Mononuclear cell (primary cell): ENCODE results near the gene PDGFD. TPM values are rescaled to one million over a fixed set of nuclear protein-coding genes. Genes with fewer than 3 reads are reported as not detected.

Source experiments
- H3K27me3 ChIP-seq: 2 replicates; pipeline ENCODE4 v1.6.0; 2011; ENCODE audit warnings: low read length, control low read depth; ENCODE audit not compliant: insufficient read depth
- H3K4me1 ChIP-seq: 2 replicates; pipeline ENCODE4 v1.5.1; 2011; ENCODE audit warnings: mild to moderate bottlenecking, low read length, control low read depth; ENCODE audit not compliant: insufficient read depth
- H3K4me3 ChIP-seq: 2 replicates; pipeline ENCODE4 v1.5.1; 2011; ENCODE audit warnings: mild to moderate bottlenecking, low read length, moderate library complexity
- H3K9me3 ChIP-seq: 2 replicates; pipeline ENCODE4 v1.5.1; 2011; ENCODE audit warnings: low read depth, mild to moderate bottlenecking, control low read depth, low read length
- total RNA-seq: library from RNA; depleted of rRNA; stranded (reverse); fragments of >200 nt; gene quantifications from one replicate; pipeline ENCODE4 v1.2.3, GENCODE V29; 2012

The PDGFD gene
- total RNA-seq, 1 donor = 3.4 TPM

DNA sequence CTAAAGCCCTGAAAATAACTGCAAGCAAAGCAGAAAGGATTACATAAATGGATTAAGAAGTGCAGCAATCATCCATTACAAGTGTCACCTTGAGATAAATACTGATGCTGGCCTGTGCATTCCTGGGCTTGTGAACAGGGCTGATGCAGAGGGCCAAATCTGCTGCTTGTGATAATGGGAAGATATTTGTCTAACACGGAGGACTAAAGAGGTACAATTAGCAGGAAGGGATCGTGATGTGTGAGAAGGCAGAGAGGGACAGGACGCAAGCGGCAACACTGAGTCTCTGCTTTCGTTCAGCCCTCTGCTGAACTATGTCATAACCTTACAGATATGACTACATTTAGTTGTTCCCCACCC lies 235.2 kb downstream of the PDGFD start:
- Histone ChIP-seq H3K9me3 (no peaks in the 10 kb centered on the region), H3K4me3 (no peak overlapping the region)

DNA sequence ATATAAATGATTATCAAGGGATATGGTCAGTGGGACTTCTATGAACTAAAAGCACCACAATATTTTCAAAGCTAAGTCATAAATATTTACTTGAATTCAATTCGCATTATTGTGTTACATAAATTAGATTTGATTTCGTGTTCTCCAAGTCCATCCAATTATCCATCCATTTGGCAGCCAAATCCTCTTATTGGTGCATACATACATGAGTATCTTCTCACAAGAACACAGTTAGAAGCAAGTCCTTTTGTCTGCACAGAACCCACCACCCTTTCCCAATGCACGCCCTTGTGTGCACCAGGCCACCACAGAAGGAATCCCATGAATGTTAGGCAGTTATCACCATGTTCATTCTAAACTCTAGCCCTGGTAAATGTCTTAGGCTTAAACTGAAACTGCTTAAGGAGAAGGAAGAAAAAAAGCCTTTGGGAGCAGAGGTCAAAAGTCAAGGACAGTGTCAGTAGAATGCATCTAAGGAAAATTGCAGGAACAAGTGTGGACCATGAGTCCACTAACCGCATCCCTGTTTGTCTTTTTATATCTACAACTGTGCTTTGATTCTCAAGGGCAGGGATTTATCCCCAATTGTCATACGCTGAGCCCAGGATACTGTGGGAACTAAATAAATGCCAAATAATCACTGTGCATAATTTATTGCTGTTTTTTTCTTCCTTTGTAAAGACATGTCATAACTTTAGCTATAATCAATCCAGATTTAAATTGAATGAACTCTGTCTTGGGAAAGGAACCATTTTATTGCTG lies 235.7 kb downstream of the PDGFD start:
- Histone ChIP-seq H3K9me3 (no peaks in the 10 kb centered on the region), H3K4me3 (no peak overlapping the region), H3K27me3 (no peaks in the 10 kb centered on the region), H3K4me1 (no peaks in the 10 kb centered on the region)

More for the DNA sequence above, 235.2 kb downstream of the PDGFD start:
- Histone ChIP-seq H3K27me3 (no peaks in the 10 kb centered on the region), H3K4me1 (no peaks in the 10 kb centered on the region)

DNA sequence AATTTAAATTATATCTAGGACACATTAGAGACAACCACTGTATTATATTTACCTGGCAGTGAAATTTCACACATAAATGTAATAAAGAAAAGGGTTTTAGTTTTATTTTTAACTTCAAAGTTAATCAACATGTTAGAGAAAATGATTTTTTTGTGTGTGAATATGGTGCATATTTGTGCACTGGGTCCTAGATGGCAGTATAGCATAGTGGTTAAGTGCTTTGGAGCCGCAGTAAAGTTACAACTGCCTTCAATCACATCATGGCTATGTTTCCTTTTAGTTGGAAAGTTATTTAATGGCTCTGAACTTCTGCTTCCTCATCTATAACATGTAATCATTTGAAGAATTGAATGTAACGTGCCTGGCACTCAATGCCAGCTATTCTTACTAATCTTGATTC lies 236.4 kb downstream of the PDGFD start:
- H3K9me3 ChIP-seq = no peaks in the 10 kb centered on the region
- H3K4me1 ChIP-seq = no peaks in the 10 kb centered on the region
- no peaks in the 10 kb centered on the region for H3K27me3 ChIP-seq
- no peak overlapping the region for H3K4me3 ChIP-seq

DNA sequence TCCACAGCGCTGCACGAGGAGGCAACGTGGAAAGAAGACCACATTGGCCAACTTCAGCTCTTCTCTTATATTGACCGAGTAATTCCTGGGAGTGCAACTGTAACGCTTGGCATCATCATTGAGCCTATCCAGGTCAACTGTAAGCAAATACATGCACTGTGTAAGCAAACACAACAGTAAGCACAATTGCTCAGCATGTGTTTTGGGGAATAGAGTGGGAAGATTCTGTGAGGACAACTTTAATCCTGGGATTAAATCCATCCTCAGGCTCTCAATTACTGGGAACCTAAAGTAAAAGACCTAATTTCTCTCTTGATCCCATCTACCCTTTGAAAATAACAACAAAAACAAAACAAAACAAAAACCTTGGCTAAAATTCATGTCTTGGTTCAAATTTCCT lies 237.0 kb downstream of the PDGFD start:
- no peak overlapping the region for H3K4me3 ChIP-seq

DNA sequence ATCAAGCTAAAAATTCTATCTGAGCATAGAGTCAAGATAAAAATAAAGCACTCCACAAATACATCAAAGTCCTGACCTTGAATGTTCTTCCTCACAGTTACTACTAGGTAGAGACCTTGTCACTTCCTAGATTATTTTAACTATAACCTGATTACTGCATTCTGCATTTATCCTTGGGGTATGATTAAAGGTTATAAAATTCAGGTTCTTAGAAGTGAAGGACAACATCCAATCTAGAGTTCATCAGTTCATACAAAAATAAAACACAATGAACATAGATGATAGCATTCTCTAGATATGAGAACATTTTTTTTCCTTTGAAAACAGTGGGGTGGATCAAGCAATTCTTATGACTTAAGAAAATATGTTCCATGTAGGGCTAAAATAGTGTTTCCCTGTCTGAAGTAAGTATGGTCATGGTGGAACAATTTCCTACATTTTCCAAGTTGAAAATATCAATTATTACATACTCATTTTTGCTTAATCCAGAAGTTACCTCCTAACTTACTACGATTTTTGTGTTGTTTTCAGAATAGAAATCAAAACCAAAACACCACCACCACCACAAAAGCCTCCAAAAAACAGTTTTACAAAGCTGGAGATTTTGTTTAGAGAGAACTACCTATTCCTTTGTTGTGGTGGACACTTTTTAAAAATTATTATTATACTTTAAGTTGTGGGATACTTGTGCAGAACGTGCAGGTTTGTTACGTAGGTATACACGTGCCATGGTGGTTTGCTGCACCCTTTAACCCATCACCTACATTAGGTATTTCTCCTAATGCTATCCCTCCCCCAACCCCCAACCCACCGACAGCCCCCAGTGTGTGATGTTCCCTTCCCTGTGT lies 239.6 kb downstream of the PDGFD start:
- no peaks in the 10 kb centered on the region for H3K27me3 ChIP-seq
- H3K4me3 ChIP-seq = no peak overlapping the region
- no peaks in the 10 kb centered on the region for H3K4me1 ChIP-seq
- no peaks in the 10 kb centered on the region for H3K9me3 ChIP-seq

More for the DNA sequence above, 237.0 kb downstream of the PDGFD start:
- Histone ChIP-seq H3K27me3 (no peaks in the 10 kb centered on the region), H3K9me3 (no peaks in the 10 kb centered on the region), H3K4me1 (no peaks in the 10 kb centered on the region)

DNA sequence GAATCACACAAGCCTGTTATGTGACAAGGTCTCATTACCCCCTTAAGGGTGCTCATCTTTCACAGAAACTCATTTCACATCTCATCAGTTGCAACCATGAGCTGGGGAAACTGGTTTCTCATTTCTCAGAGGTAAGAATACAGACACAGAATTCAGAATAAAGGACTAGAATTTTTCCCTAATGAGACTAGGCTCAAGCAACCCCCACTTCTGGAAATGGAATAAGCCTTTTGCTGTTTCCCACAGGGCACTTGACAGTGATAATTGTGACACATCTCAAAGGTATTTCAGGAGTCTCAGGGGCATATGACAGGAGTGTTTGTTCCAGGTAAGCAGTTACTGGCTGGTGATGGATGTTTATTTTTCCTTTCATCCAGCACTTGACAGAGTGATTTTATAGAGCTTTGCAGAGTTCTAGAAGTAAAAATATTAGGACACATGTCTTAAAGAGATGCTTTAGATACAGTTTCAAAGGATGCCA lies 240.5 kb downstream of the PDGFD start:
- H3K4me1 ChIP-seq = no peaks in the 10 kb centered on the region
- H3K9me3 ChIP-seq = no peaks in the 10 kb centered on the region
- no peaks in the 10 kb centered on the region for H3K27me3 ChIP-seq
- H3K4me3 ChIP-seq = no peak overlapping the region

DNA sequence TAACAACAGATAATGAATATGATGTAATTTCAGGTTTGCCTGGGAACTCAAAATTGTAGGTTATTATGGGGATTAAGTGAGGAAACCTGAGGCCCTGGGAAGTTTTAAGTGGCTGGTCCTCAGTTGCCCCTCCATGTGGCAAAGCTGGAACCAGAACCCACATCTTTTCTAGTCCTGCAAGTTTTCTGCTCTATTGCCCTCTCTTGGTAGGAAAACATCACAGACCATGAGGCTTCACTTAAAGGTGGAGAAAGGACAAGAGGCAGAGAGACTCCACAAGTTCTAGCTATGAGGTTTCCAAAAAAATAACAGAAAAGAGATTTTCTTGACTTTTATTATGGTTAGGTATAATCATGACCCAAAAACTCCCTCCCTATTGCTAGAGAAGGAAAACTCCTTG lies 243.0 kb downstream of the PDGFD start:
- Histone ChIP-seq H3K9me3 (no peaks in the 10 kb centered on the region), H3K4me3 (no peak overlapping the region), H3K27me3 (no peaks in the 10 kb centered on the region), H3K4me1 (no peaks in the 10 kb centered on the region)

DNA sequence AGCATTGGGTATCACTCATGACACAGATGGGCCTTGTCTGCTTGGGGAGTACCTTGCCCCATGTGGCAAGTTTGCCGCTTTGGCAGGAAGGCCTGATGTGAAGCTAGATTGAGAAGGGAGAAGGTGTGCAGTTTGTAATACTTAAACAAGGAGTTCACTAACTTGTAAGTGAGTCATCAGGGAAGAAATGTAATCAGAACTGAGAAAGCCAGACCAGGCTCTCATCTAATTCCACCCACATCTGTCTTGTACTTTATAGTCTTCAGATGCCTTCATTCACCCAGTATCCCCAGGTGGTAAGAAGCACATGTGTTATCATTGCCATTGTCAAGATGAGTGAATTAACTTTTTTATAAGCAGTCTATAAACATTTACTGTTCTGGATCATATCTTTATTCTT lies 243.5 kb downstream of the PDGFD start:
- Histone ChIP-seq H3K4me3 (no peak overlapping the region), H3K9me3 (no peaks in the 10 kb centered on the region), H3K27me3 (no peaks in the 10 kb centered on the region), H3K4me1 (no peaks in the 10 kb centered on the region)

DNA sequence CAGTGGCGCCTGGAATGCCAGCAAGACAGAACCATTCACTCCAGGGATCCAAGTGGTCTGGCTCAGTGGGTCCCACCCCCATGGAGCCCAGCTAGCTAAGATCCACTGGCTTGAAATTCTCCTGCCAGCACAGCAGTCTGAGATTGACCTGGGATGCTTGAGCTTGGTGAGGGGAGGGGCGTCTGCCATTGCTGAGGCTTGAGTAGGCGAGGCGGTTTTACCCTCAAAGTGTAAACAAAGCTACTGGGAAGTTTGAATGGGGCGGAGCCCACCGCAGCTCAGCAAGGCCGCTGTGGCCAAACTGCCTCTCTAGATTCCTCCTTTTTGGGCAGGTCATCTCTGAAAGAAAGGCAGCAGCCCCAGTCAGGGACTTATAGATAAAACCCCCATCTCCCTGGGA lies 253.2 kb downstream of the PDGFD start:
- Histone ChIP-seq H3K4me1 (peaks cover 18% of the 10 kb centered on the region), H3K9me3 (no peaks in the 10 kb centered on the region), H3K4me3 (no peak overlapping the region), H3K27me3 (no peaks in the 10 kb centered on the region)

DNA sequence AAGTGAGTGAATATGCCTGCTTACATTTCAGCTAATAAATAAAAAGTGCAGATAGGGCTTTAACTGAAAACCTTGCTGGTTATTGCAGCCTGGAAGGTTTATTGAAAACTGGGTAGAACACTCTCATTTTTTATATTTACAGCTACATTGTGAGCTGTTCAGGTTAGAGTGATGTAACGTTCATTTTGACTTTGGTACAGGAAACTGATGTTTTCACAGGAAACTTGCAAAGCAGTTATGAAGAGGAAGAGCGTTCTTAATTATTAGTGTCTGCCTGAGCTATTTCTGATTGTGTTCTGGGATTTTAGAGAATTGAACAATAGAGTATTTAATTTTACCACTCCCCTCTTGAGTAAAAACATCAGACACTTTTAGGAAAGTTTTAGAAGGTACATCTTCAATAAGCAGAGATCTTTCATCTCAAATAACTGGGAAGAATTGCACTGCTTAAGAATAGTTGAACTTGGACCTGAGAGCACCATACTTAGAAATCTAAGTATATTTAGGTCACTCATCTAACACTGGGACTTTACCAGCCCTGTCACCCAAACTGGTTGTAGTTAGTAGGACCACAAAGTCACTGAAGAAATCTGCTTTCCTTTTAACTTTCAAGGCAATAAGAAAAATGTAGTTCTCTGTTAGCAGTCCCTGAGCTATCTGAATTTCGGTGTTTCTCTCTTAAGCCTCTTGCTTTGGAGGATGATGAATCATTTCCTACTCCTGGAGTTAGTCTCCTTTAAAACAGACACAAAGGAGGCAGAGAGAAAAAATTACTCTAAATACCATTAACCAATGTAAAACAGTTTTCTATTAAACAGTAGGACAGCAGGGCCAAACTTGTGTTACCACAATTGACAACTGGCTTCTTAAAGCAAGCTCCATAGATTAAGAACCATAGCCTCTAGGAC lies 256.1 kb downstream of the PDGFD start:
- Histone ChIP-seq H3K4me3 (no peak overlapping the region), H3K4me1 (peaks cover 34% of the 10 kb centered on the region), H3K9me3 (no peaks in the 10 kb centered on the region), H3K27me3 (no peaks in the 10 kb centered on the region)

DNA sequence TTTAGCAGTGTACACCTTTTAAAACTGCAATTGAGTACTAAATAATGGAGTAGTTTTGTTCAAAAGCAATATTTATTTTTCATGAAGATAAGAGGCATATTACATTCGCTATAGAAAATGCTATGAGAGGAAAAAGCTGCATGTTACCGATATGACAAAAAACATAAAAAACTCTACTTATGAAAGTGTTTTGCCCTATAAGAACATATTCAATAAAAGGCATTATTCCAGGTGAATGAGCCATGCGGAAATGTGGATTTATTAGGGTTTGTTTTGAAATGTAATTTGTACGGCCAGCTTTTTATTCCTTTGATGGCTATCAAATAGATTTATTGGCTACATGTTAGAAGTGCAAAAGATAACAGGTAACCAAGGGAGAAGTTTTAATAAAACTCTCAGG lies 256.8 kb downstream of the PDGFD start:
- H3K27me3 ChIP-seq = no peaks in the 10 kb centered on the region
- H3K4me3 ChIP-seq = no peak overlapping the region
- H3K9me3 ChIP-seq = no peaks in the 10 kb centered on the region
- peaks cover 34% of the 10 kb centered on the region for H3K4me1 ChIP-seq

DNA sequence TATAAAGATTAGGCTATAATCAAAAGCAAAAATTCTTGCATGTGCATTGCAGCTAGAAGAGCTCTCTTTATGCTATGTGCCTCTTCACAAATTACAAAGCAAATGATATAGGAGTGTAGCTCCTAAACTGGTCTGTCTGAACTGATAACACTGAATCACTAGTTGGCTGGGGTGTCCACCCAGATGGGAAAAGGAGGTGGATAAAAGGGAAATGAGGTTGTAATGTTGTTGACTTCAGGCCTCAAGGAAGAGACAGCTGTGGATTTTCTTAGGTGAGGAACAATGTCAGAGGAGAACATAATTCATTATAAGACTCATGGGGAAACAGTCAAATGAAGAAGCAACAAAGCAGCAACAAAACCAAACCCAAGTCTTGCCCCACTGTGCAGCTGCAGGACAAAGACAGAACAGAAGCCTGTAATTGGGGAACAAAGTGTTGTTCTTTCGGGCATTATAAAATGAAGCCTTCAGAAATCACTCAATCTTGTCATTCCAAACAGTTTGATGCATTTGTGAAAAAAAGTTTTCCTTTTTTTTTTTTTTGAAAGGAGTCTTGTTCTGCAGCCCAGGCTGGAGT lies 257.6 kb downstream of the PDGFD start:
- Histone ChIP-seq H3K9me3 (no peaks in the 10 kb centered on the region), H3K27me3 (no peaks in the 10 kb centered on the region), H3K4me1 (peaks cover 34% of the 10 kb centered on the region), H3K4me3 (no peak overlapping the region)

DNA sequence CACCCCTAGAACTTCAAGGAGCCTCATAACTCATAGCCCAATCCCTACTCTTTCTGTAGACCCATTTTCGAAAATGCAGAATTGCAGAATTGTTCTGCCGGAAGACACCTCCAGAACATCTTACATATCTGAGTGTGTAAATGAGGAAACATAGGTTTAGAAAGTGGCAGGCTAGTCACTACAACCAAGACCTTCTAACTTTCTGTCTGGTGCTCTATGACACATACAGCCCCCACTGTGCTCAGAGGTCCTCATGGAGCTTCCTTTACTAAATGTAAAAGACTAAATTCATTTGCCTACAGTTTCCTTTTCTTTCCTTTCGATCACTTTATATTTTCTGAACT lies 259.7 kb downstream of the PDGFD start:
- peaks cover 34% of the 10 kb centered on the region for H3K4me1 ChIP-seq
- no peak overlapping the region for H3K4me3 ChIP-seq
- H3K9me3 ChIP-seq = no peaks in the 10 kb centered on the region
- H3K27me3 ChIP-seq = no peaks in the 10 kb centered on the region

DNA sequence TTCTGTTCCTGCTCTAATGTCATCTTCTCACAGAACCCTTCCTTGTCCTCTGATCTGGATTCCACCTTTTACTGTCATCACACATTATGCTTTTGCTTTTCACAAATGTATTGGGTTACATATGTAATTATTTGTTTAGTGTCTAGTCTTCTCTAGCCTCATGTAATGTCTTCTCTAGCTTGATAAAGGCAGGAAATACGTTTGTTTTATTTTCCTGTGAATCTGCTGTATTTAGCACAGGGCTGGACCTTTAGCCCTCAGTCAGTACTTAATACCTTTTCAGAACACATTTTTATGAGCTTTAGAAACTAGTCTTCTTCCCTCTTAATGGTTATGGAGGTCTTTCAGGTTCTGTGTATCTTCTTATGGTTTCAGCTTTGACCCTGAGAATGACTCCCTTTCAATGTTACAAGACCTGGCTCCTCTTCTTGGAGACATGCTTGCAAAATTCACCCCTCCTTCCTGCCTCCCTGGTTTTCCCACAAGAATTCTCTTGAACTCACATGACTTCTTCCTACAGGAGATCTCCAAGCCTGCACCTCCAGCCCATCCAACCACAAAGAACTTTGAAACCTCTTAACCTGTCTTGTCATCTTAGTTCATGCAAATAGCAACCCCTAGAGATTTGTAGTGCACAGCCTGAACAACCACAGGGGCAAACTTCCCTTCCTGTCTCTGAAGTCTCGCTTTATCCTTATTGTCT lies 260.2 kb downstream of the PDGFD start:
- H3K4me3 ChIP-seq = no peak overlapping the region
- H3K9me3 ChIP-seq = no peaks in the 10 kb centered on the region
- H3K27me3 ChIP-seq = no peaks in the 10 kb centered on the region
- H3K4me1 ChIP-seq = peaks cover 36% of the 10 kb centered on the region
